HG03571 (cell line): Measurements from ENCODE around the gene CRYGN.

Experiments used
- ATAC-seq: cut with Tn5 transposase; IDR thresholded peaks from one replicate; pipeline ENCODE4 v1.9.1; 2021; ENCODE audit not compliant: unreplicated experiment

CRYGN gene

DNA sequence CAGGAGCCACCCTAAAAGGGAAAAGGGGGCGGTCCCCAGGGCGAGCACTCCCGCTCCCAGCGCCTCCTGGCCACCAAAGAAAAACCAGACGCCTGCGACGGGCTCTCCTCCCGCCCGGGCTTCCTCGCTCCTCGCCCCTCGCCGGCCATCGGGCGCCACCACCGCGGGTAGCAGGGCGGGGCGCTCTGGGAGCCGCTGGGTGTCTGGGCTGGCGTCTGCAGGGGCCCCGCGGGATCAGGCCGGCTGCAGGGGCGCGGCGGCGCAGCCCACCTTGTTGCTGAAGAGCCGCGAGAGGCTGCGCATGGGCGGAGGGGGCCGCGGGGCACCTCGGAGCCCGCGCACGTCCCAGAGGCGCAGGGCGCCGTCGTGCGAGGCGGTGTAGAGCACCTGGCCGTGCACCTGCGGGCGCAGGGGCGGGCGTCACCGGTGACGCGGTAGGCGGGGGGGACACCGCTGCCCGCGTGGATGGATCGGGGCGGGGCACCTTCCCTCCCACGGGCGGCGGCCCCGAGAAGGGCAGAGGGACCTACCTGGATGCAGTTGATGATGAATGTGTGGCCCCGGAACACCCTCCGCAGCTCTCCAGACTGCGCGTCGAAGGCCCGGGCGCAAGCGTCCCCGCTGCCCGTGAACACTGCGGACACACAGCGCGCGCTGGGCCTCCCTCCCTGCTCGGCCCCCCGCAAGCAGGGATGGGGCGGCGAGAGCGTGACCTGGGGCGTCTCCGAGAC lies 58.4 kb downstream of the CRYGN start:
- no peak for ATAC-seq

DNA sequence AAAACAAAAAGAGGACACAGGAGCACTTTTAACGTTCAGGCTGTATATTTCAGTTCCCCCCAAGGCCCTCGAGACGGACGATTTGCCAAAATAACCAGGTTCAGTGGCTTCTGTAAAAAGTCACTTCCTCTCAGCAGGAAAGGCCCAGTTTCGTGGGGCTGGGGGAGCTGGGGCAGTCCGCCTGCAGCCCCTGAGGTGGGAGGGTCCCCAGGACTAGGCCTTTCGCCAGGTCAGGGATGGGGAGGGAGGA lies 58.9 kb downstream of the CRYGN start:
- ATAC-seq: no peak

DNA sequence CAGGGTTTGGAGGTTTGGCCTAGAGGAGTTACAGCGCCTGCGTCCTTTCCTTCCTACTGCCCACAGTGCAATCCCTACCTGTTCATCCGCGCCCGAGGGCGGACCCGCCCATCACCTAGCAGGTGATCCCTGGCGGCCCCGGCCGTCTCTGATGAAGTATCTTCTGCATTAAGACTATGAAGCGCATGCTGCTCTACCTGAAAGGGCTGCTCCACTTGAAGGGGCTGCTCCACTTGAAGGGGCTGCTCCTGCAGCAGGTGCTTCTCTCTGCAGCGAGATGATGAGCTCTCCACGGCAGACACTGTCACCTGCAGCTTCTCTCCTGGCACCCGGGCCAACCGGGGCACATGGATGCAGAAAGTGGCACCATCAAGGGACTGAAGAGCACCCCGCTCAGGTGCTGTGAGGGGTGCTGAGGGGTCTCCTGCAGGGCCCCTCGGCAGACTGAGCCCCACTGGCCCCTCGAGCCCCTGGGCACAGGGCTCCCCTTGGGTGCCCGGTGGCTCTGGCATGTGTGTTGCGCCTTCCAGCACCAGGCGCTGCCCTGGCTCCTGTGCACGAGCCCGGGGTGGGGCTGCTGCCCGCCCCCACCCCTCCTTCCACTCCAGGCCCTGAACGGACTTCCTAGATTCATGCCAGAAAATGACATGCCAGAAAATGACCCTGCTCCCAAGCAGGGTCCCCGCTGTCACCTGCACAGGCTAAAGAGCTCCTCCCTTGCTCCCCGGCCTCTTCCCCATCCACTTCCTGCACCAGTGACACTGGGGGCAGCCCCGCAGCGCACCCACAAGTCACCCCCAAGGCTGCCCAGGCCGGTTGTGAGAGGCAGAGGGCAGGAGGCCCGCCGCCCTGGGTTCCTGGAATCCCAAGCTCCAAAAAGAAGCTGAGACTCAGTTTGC lies 59.5 kb downstream of the CRYGN start:
- no peak for ATAC-seq

DNA sequence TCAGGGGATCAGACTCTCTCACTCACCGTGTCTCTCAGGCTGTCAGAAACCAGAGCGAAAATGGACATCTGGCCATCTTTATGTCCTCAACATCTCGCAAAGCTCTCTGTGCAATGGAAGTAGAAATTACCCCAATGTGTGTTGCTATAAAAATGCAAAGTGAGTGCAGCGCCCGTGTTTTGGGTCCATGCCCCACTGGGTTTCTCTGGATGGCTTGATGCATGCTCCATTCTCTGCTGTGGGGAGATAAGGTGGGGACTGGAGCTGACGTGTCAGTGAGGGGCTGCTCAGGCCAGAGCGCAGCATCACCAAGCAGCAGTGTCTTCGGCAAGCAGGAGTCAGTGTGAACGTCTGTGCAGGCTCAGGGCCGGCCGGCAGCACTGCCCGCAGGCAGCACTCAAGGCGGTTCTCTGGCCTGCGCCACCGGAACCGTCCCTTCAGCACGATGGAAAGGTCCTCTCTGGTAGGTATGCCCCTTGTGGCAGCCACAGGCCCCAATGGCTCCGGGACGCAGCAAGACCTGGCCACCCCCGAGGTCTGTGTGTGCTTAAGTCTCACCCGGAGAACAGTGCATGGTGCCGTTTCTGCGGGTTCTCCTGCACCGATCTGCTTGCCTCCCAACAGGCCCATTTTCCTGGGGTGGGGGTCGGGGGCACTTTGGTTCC lies 60.3 kb downstream of the CRYGN start:
- ATAC-seq: no peak

DNA sequence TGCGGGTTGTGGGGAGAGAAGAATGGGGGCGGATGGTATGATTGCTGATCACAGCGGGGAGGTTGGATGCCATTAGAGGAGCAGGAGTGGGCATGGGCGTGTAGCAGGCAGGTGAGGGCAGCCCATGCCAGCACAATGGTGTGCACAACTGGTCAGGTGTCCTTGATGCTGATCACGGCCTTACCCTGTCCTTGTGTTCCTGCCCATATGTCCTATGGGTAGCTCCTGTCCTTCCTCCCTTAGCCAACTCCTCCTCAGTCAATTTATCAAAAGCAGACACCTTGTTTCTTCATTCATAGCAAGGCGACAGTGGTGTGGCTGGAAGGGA lies 60.8 kb downstream of the CRYGN start:
- ATAC-seq: no peak
